ENCODE data around the gene CREB5.

DNA sequence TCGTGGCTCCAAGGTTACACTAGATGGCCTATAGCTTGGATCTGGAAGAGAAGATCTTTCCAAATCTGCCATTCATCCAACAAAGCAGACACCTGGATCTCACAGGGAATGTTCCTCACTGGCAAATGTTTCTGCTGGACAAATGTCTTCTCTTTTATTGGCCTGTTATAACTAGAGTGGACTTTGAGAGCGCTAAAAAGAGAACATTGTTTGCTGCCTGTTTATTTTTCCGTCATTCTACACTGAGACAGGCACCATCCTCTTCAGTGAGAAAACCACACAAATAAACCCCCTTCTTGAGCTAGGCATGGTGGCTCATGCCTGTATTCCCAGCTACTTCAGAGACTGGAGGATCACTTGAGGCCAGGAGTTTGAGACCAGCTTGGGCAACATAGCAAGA, 206.9 kb downstream of the CREB5 start:
- TF ChIP-seq RARB (CRISPR knock-in tag; IDR thresholded peaks at IDR 0.05) = no peak
- TF ChIP-seq, protein P1, sequence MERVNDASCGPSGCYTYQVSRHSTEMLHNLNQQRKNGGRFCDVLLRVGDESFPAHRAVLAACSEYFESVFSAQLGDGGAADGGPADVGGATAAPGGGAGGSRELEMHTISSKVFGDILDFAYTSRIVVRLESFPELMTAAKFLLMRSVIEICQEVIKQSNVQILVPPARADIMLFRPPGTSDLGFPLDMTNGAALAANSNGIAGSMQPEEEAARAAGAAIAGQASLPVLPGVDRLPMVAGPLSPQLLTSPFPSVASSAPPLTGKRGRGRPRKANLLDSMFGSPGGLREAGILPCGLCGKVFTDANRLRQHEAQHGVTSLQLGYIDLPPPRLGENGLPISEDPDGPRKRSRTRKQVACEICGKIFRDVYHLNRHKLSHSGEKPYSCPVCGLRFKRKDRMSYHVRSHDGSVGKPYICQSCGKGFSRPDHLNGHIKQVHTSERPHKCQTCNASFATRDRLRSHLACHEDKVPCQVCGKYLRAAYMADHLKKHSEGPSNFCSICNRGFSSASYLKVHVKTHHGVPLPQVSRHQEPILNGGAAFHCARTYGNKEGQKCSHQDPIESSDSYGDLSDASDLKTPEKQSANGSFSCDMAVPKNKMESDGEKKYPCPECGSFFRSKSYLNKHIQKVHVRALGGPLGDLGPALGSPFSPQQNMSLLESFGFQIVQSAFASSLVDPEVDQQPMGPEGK (CRISPR knock-in tag; IDR thresholded peaks at IDR 0.05; ENCODE audit: borderline replicate concordance) = no peak
- TF ChIP-seq ESRRG (CRISPR knock-in tag; IDR thresholded peaks at IDR 0.05) = no peak
- TF ChIP-seq PPARA (CRISPR knock-in tag; IDR thresholded peaks at IDR 0.05; ENCODE audit: borderline replicate concordance) = no peak
- TF ChIP-seq, protein P2, sequence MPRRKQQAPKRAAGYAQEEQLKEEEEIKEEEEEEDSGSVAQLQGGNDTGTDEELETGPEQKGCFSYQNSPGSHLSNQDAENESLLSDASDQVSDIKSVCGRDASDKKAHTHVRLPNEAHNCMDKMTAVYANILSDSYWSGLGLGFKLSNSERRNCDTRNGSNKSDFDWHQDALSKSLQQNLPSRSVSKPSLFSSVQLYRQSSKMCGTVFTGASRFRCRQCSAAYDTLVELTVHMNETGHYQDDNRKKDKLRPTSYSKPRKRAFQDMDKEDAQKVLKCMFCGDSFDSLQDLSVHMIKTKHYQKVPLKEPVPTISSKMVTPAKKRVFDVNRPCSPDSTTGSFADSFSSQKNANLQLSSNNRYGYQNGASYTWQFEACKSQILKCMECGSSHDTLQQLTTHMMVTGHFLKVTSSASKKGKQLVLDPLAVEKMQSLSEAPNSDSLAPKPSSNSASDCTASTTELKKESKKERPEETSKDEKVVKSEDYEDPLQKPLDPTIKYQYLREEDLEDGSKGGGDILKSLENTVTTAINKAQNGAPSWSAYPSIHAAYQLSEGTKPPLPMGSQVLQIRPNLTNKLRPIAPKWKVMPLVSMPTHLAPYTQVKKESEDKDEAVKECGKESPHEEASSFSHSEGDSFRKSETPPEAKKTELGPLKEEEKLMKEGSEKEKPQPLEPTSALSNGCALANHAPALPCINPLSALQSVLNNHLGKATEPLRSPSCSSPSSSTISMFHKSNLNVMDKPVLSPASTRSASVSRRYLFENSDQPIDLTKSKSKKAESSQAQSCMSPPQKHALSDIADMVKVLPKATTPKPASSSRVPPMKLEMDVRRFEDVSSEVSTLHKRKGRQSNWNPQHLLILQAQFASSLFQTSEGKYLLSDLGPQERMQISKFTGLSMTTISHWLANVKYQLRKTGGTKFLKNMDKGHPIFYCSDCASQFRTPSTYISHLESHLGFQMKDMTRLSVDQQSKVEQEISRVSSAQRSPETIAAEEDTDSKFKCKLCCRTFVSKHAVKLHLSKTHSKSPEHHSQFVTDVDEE (CRISPR knock-in tag; IDR thresholded peaks at IDR 0.05) = no peak
- TF ChIP-seq CSDC2 (CRISPR knock-in tag; IDR thresholded peaks at IDR 0.05) = no peak
- no peak for TF ChIP-seq ISL1 (CRISPR knock-in tag; IDR thresholded peaks at IDR 0.05)
- TF ChIP-seq ARNTL (CRISPR knock-in tag; IDR thresholded peaks at IDR 0.05; ENCODE audit: borderline replicate concordance, low read depth) = no peak
- no peak for TF ChIP-seq ZC3H10 (CRISPR knock-in tag; IDR thresholded peaks at IDR 0.05)
- TF ChIP-seq ZNF70 (CRISPR knock-in tag; IDR thresholded peaks at IDR 0.05) = no peak
- TF ChIP-seq ZFP3 (CRISPR knock-in tag; IDR thresholded peaks at IDR 0.05) = no peak
- TF ChIP-seq, protein P3, sequence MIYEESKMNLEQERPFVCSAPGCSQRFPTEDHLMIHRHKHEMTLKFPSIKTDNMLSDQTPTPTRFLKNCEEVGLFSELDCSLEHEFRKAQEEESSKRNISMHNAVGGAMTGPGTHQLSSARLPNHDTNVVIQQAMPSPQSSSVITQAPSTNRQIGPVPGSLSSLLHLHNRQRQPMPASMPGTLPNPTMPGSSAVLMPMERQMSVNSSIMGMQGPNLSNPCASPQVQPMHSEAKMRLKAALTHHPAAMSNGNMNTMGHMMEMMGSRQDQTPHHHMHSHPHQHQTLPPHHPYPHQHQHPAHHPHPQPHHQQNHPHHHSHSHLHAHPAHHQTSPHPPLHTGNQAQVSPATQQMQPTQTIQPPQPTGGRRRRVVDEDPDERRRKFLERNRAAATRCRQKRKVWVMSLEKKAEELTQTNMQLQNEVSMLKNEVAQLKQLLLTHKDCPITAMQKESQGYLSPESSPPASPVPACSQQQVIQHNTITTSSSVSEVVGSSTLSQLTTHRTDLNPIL (CRISPR knock-in tag; IDR thresholded peaks at IDR 0.05; ENCODE audit: low read depth) = no peak

All from SK-N-SH treated with all-trans-retinoic acid at 6 μM for 48 hours (cell line).